Right atrium auricular region (tissue), 2 donors: Measurements from ENCODE around the gene DPYSL3. TPM values are rescaled to one million over a fixed set of nuclear protein-coding genes. Genes with fewer than 3 reads are reported as not detected.

ENCODE experiments used
- DNase-seq: peaks from one replicate; pipeline ENCODE4 v3.0.0-alpha.2; 2019; ENCODE audit warnings: low spot score
- H3K27ac ChIP-seq, 2 donors: fragments of 200-600 bp; sonication (generic); 1 replicate in 1 of 2; 2 replicates in 1 of 2; pipeline ENCODE4 v1.5.1; 2016 to 2019
- H3K27me3 ChIP-seq, 2 donors: fragments of 200-600 bp; sonication (generic); one replicate each; pipeline versions ENCODE4 v1.5.1 to v1.6.0; 2017 to 2019
- H3K36me3 ChIP-seq: fragments of 200-600 bp; sonication (generic); one replicate; pipeline ENCODE4 v1.5.1; 2016
- H3K4me1 ChIP-seq, 2 donors: fragments of 200-600 bp; sonication (generic); one replicate each; pipeline versions ENCODE4 v1.5.1 to v1.6.0; 2017 to 2019
- H3K4me3 ChIP-seq, 2 donors: fragments of 200-600 bp; sonication (generic); 1 replicate in 1 of 2; 2 replicates in 1 of 2; pipeline ENCODE4 v1.5.1; 2017 to 2019; ENCODE audit warnings: mild to moderate bottlenecking in 1 of 2, moderate library complexity in 1 of 2
- H3K9me3 ChIP-seq, 2 donors: fragments of 200-600 bp; sonication (generic); one replicate each; pipeline ENCODE4 v1.5.1; 2019
- CTCF ChIP-seq, 2 donors: fragments of 200-600 bp; sonication (generic); IDR thresholded peaks; one replicate each; pipeline ENCODE4 v1.5.1; 2019; ENCODE audit warnings: antibody characterized with exemption in 2 of 2
- total RNA-seq, 2 donors: library from RNA; depleted of rRNA; stranded (reverse); fragments of >200 nt; gene quantifications; one replicate each; pipeline ENCODE4 v1.1.0, GENCODE V29; 2016

The DPYSL3 gene
- total RNA-seq, 2 donors from 2014 or later: 45.3 to 56.2 TPM

DNA sequence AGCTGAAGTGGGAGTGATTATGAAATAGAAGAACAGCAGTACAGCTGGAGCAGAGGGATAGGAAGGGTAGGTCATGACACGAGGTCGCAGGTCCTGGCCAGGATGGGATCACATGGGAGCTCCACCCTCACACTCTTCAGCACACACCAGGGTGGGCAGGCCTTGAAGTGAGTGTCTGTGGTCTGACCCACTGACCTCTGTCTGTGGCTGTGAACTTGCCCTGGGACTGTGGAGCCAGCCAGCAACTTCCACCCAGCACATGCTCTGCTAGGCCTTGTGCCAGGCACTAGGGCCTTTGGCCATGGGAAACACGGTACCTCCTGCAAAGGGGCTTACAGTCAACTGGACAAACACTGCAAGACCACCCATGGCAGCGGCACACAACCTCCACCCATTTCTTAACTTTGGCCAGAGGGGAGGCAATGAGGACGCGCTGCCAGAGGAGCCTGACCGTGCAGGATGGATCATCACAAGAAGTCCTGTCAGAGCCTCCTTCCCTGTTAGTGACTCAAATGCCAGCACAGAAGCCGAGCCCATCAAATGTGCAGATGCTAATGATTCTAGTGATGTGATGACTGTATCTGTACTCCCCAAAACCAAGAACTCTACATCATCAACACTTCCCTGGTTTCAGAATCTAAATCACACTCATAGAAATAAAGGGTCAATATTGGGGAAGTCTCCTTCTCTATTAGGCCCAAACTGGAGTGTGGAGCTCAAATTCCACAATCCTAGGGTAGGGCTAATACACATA lies 113.6 kb downstream of the DPYSL3 start:
- Histone ChIP-seq H3K27ac (peak overlapping the region; percentile 5 to 20), H3K4me3 (no peak overlapping the region), H3K9me3 (no peaks in the 10 kb centered on the region), H3K4me1 (peaks cover 0 to 6% of the 10 kb centered on the region in 2 donors), H3K27me3 (no peaks in the 10 kb centered on the region), H3K36me3 (peaks cover 57% of the 10 kb centered on the region)
- TF ChIP-seq CTCF (IDR thresholded peaks at IDR 0.05): no peak
- DNase-seq: no peak

DNA sequence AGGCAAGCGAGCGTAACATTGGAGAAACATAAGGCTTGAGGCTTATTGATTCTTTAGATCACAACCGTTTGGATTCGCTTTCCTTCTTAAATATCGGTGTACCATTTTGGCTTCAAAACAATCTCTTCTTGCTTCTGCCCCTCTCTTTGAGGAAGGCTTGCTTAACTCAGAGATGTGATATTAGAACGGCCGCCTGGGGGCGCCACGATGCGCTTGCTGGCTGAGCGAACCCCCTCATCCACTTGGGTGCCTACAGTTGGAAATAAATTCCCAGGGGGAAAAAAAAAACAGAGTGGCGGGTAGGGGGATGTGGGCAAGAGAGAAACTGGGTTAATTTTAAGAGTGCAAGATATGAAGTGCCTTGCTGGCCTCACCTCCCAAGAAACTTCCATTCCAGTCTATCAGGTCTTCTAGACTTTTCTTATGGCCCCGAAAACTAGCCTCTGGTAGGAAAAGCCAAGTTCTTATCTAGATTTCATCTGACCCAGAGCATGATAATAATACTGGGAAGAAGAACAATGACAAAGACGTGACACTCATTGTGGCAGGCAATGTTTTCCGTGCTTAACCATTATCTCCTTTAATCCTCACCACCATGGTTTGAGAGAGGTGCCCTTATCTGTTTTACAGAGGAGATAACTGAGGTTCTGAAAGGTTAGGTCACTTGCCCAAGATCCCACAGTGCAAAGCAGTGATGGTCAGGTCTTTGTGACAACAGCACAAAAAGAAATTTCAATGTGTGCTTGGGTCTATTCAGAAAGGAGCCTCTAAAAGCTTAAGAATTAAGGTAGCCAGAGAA lies 115.8 kb downstream of the DPYSL3 start:
- TF ChIP-seq CTCF (IDR thresholded peaks at IDR 0.05): peak in 1 of 2 donors; percentile 43
- DNase-seq: no peak
- H3K27ac ChIP-seq: no peak overlapping the region
- no peak overlapping the region for H3K4me3 ChIP-seq
- H3K4me1 ChIP-seq: peaks cover 0 to 6% of the 10 kb centered on the region in 2 donors
- no peaks in the 10 kb centered on the region for H3K27me3 ChIP-seq
- H3K36me3 ChIP-seq: peaks cover 39% of the 10 kb centered on the region
- H3K9me3 ChIP-seq: no peaks in the 10 kb centered on the region

GRCh38 chr5:147391781-147392180 lies 118.1 kb downstream of the DPYSL3 start:
- Histone ChIP-seq H3K9me3 (no peaks in the 10 kb centered on the region), H3K4me1 (peaks cover 0 to 6% of the 10 kb centered on the region in 2 donors), H3K27me3 (no peaks in the 10 kb centered on the region), H3K27ac (no peak overlapping the region), H3K36me3 (peaks cover 23% of the 10 kb centered on the region), H3K4me3 (no peak overlapping the region)
- peak; percentile 82 for DNase-seq
- TF ChIP-seq CTCF (IDR thresholded peaks at IDR 0.05): peak; percentile 28 to 60

GRCh38 chr5:147390654-147391225 lies 119.1 kb downstream of the DPYSL3 start:
- no peak for DNase-seq
- no peak for TF ChIP-seq CTCF (IDR thresholded peaks at IDR 0.05)
- Histone ChIP-seq H3K4me1 (no peaks in the 10 kb centered on the region), H3K27me3 (no peaks in the 10 kb centered on the region), H3K36me3 (peaks cover 15% of the 10 kb centered on the region), H3K4me3 (no peak overlapping the region), H3K27ac (no peak overlapping the region), H3K9me3 (no peaks in the 10 kb centered on the region)

- Histone ChIP-seq H3K4me1 (no peaks in the 10 kb centered on the region), H3K27ac (no peak overlapping the region)
- DNase-seq: no peak
Observed at GRCh38 chr5:147388184-147389108, 121.4 kb downstream of the DPYSL3 start.

More at GRCh38 chr5:147388184-147389108, 121.4 kb downstream of the DPYSL3 start:
- Histone ChIP-seq H3K9me3 (no peaks in the 10 kb centered on the region), H3K4me3 (no peak overlapping the region), H3K27me3 (no peaks in the 10 kb centered on the region), H3K36me3 (no peaks in the 10 kb centered on the region)
- TF ChIP-seq CTCF (IDR thresholded peaks at IDR 0.05): no peak
